HTERT RPE-1 (cell line): ENCODE results near the gene ACADL.

Experiments
- in situ Hi-C: fragments of 300-500 bp; cut with MboI; formaldehyde crosslinking; loops from 4 replicates; pipeline ENCODE4 v1.14.3; 2020; ENCODE audit warnings: low sequenced_read_pairs

Gene ACADL

GRCh38 chr2:210203147-210203546 lies 22.1 kb downstream of the ACADL start:
- in situ Hi-C loops: no loop called here

- in situ Hi-C loops: loop anchor here (25.0 kb wide), 1 partner anchor 263 kb away; no protein-coding TSS in a partner anchor
These were observed 25.4 kb downstream of the ACADL start for GRCh38 chr2:210199854-210200253.

GRCh38 chr2:210199186-210199765 lies 26.0 kb downstream of the ACADL start:
- in situ Hi-C loops: loop anchor here (25.0 kb wide), 1 partner anchor 262 kb away; no protein-coding TSS in a partner anchor

- in situ Hi-C loops: loop anchor here (25.0 kb wide), 1 partner anchor 261 kb away; no protein-coding TSS in a partner anchor
These were observed 26.9 kb downstream of the ACADL start for GRCh38 chr2:210198326-210198725.

GRCh38 chr2:210197720-210198119 lies 27.5 kb downstream of the ACADL start:
- in situ Hi-C loops: loop anchor here (25.0 kb wide), 1 partner anchor 260 kb away; no protein-coding TSS in a partner anchor

- in situ Hi-C loops: loop anchor here (25.0 kb wide), 1 partner anchor 258 kb away; no protein-coding TSS in a partner anchor
These were observed 30.0 kb downstream of the ACADL start for GRCh38 chr2:210195101-210195852.

GRCh38 chr2:210190345-210190744 lies 34.9 kb downstream of the ACADL start:
- in situ Hi-C loops: loop anchor here (25.0 kb wide), 1 partner anchor 253 kb away; no protein-coding TSS in a partner anchor

- in situ Hi-C loops: loop anchor here (25.0 kb wide), 1 partner anchor 252 kb away; no protein-coding TSS in a partner anchor
These were observed 35.7 kb downstream of the ACADL start for GRCh38 chr2:210189452-210190138.

- in situ Hi-C loops: loop anchor here (25.0 kb wide), 1 partner anchor 251 kb away; no protein-coding TSS in a partner anchor
These were observed 36.5 kb downstream of the ACADL start for GRCh38 chr2:210188755-210189154.

GRCh38 chr2:210188190-210188589 lies 37.1 kb downstream of the ACADL start:
- in situ Hi-C loops: loop anchor here (25.0 kb wide), 1 partner anchor 251 kb away; no protein-coding TSS in a partner anchor

- in situ Hi-C loops: loop anchor here (25.0 kb wide), 1 partner anchor 247 kb away; no protein-coding TSS in a partner anchor
These were observed 41.3 kb downstream of the ACADL start for GRCh38 chr2:210183936-210184335.

GRCh38 chr2:210181606-210182088 lies 43.6 kb downstream of the ACADL start:
- in situ Hi-C loops: loop anchor here (25.0 kb wide), 1 partner anchor 244 kb away; no protein-coding TSS in a partner anchor

- in situ Hi-C loops: loop anchor here (25.0 kb wide), 1 partner anchor 244 kb away; no protein-coding TSS in a partner anchor
These were observed 44.1 kb downstream of the ACADL start for GRCh38 chr2:210181033-210181605.

- in situ Hi-C loops: loop anchor here (25.0 kb wide), 1 partner anchor 243 kb away; no protein-coding TSS in a partner anchor
These were observed 44.8 kb downstream of the ACADL start for GRCh38 chr2:210180477-210180876.

- in situ Hi-C loops: loop anchor here (25.0 kb wide), 1 partner anchor 242 kb away; no protein-coding TSS in a partner anchor
These were observed 45.8 kb downstream of the ACADL start for GRCh38 chr2:210179351-210179990.

GRCh38 chr2:210177769-210178168 lies 47.5 kb downstream of the ACADL start:
- in situ Hi-C loops: loop anchor here (25.0 kb wide), 1 partner anchor 240 kb away; no protein-coding TSS in a partner anchor

GRCh38 chr2:210177115-210177514 lies 48.1 kb downstream of the ACADL start:
- in situ Hi-C loops: loop anchor here (25.0 kb wide), 1 partner anchor 240 kb away; no protein-coding TSS in a partner anchor

- in situ Hi-C loops: no loop called here
These were observed 51.2 kb downstream of the ACADL start for GRCh38 chr2:210174086-210174485.

GRCh38 chr2:210172219-210172575 lies 53.0 kb downstream of the ACADL start:
- in situ Hi-C loops: no loop called here
